Natural killer cell treated with Interleukin-12 subunit alpha and Interleukin-12 subunit beta and Interleukin-15 and Interleukin-18, amount 100 ng/mL, for 72 hours (primary cell): ENCODE data around the gene DQX1. TPM values are rescaled to one million over a fixed set of nuclear protein-coding genes. Genes with fewer than 3 reads are reported as not detected.

Experiments
- ATAC-seq, 2 donors: fragments of 150-1000 bp; cut with Tn5 transposase in 1 of 2; sonication (Bioruptor Pico), chemical (Tn5 transposase) in 1 of 2; 2 replicates each; pipeline ENCODE4 v1.10.0; 2021
- DNase-seq: peaks from one replicate; pipeline ENCODE4 v3.0.0; 2022; ENCODE audit warnings: low spot score
- H3K27ac Mint-ChIP-seq, 2 donors: 1 replicate in 1 of 2; 2 replicates in 1 of 2; pipeline ENCODE4 v1.8.0; 2022; ENCODE audit warnings: mixed read lengths in 2 of 2, mild to moderate bottlenecking in 1 of 2, moderate library complexity in 1 of 2
- H3K27me3 Mint-ChIP-seq, 2 donors: 1 replicate in 1 of 2; 2 replicates in 1 of 2; pipeline ENCODE4 v1.8.0; 2022; ENCODE audit warnings: mixed read lengths in 2 of 2
- H3K36me3 Mint-ChIP-seq: one replicate; pipeline ENCODE4 v1.8.0; 2022; ENCODE audit warnings: mixed read lengths
- H3K4me1 Mint-ChIP-seq, 2 donors: 1 replicate in 1 of 2; 2 replicates in 1 of 2; pipeline ENCODE4 v1.8.0; 2022; ENCODE audit warnings: low read depth in 2 of 2, mixed read lengths in 2 of 2, mild to moderate bottlenecking in 1 of 2
- H3K4me3 Mint-ChIP-seq: one replicate; pipeline ENCODE4 v1.8.0; 2022; ENCODE audit warnings: mixed read lengths
- H3K9me3 Mint-ChIP-seq: 2 replicates; pipeline ENCODE4 v1.8.0; 2022; ENCODE audit warnings: mixed read lengths
- total RNA-seq, 2 donors: library from RNA; stranded (reverse); gene quantifications; one replicate each; pipeline ENCODE4 v1.2.3, GENCODE V29; 2022

The DQX1 gene
- total RNA-seq, 2 donors from 2014 or later = 0.55 to 1.0 TPM

DNA sequence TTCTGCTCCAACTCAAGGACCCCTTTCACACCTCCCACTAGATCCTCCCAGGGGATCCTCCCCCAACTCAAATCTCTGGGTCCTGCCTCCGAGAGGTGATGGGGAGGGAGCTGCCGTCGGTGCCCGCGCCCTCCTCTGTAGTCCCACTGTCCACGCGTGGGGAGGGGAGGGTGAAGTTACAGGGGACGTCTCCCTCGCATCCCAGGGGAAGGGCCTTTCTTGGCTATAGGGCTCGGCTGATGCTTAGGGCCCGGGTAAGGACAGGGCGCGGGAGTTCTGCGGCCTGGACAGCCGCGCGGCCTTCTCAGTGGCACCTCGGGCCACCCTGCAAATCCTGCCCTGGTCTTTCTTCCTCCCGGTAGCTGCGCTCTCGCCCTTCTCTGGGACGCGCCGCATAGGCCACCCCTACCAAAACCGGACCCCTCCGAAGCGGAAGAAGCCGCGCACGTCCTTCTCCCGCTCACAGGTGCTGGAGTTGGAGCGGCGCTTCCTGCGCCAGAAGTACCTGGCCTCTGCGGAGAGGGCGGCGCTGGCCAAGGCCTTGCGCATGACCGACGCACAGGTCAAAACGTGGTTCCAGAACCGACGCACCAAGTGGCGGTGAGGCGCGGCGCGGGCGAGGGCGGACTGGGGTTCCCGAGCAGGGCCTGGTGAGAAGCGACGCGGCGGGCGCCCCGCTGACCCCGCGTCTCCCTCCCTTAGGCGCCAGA, 10.6 kb downstream of the DQX1 start:
- peak in 1 of 2 donors; percentile 35 for ATAC-seq
- peaks cover 42 to 65% of the 10 kb centered on the region in 2 donors for H3K27me3 Mint-ChIP-seq
- peak overlapping the region; percentile 60 for H3K4me3 Mint-ChIP-seq
- H3K4me1 Mint-ChIP-seq = peaks cover 7 to 15% of the 10 kb centered on the region in 2 donors
- no peak overlapping the region for H3K27ac Mint-ChIP-seq
- DNase-seq = no peak
- H3K9me3 Mint-ChIP-seq = no peaks in the 10 kb centered on the region
- no peaks in the 10 kb centered on the region for H3K36me3 Mint-ChIP-seq

DNA sequence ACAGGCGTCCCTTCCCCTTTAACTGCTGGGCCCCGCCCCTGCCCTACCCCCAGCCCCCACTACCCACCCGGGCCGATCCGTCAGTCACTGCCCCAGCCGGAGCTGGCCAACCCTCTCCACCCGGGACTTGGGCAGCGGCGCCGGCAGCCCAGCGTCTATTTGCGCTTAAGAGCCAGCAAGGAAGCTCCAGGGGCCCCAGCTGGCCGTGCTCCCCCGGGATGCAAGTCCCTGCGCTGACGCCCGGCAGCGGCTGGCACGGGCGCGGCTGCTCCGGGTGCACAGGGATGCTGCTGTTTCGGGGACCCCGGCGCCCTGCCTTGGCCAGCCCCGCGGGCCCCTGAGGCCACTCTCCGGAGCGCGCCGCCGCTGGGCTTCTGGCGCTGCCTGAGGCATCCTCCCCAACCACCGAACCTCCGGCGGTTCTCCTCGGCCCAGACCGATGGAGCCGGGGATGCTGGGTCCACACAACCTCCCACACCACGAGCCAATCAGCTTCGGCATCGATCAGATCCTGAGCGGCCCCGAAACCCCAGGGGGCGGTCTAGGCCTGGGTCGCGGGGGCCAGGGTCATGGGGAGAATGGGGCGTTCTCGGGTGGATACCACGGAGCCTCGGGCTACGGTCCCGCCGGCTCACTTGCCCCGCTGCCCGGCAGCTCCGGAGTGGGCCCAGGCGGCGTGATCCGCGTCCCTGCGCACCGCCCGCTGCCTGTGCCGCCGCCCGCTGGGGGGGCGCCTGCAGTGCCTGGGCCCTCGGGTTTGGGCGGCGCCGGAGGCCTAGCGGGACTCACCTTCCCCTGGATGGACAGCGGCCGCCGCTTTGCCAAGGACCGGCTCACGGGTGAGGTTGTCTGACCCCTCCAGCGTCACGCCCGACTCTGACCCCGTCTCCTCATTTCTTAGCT, 11.4 kb downstream of the DQX1 start, which contains the start of gene TLX2:
Gene TLX2 (plus strand): TSS at position 83 of the 903 bp plus-strand sequence. CDS start 357 bp downstream, at position 440.
- H3K36me3 Mint-ChIP-seq = no peaks in the 10 kb centered on the region
- no peak for ATAC-seq
- H3K4me3 Mint-ChIP-seq = peak within 1 kb of the TSS; percentile 60
- H3K27ac Mint-ChIP-seq = no peak within 1 kb of the TSS
- no peaks in the 10 kb centered on the region for H3K9me3 Mint-ChIP-seq
- peaks cover 7 to 16% of the 10 kb centered on the region in 2 donors for H3K4me1 Mint-ChIP-seq
- H3K27me3 Mint-ChIP-seq = peaks cover 39 to 65% of the 10 kb centered on the region in 2 donors
- no peak for DNase-seq

GRCh38 chr2:74513605-74514367, 12.2 kb downstream of the DQX1 start:
- no peak for DNase-seq
- no peak for ATAC-seq
- H3K27me3 Mint-ChIP-seq = peaks cover 37 to 61% of the 10 kb centered on the region in 2 donors
- no peaks in the 10 kb centered on the region for H3K9me3 Mint-ChIP-seq
- H3K36me3 Mint-ChIP-seq = no peaks in the 10 kb centered on the region
- H3K27ac Mint-ChIP-seq = no peak overlapping the region
- no peak overlapping the region for H3K4me3 Mint-ChIP-seq
- H3K4me1 Mint-ChIP-seq = peaks cover 7 to 17% of the 10 kb centered on the region in 2 donors

GRCh38 chr2:74512744-74513604, 13.1 kb downstream of the DQX1 start:
- H3K27me3 Mint-ChIP-seq = peaks cover 33 to 53% of the 10 kb centered on the region in 2 donors
- no peak overlapping the region for H3K4me3 Mint-ChIP-seq
- no peaks in the 10 kb centered on the region for H3K36me3 Mint-ChIP-seq
- no peak for ATAC-seq
- no peaks in the 10 kb centered on the region for H3K9me3 Mint-ChIP-seq
- no peak for DNase-seq
- peaks cover 16 to 25% of the 10 kb centered on the region in 2 donors for H3K4me1 Mint-ChIP-seq
- H3K27ac Mint-ChIP-seq = no peak overlapping the region

DNA sequence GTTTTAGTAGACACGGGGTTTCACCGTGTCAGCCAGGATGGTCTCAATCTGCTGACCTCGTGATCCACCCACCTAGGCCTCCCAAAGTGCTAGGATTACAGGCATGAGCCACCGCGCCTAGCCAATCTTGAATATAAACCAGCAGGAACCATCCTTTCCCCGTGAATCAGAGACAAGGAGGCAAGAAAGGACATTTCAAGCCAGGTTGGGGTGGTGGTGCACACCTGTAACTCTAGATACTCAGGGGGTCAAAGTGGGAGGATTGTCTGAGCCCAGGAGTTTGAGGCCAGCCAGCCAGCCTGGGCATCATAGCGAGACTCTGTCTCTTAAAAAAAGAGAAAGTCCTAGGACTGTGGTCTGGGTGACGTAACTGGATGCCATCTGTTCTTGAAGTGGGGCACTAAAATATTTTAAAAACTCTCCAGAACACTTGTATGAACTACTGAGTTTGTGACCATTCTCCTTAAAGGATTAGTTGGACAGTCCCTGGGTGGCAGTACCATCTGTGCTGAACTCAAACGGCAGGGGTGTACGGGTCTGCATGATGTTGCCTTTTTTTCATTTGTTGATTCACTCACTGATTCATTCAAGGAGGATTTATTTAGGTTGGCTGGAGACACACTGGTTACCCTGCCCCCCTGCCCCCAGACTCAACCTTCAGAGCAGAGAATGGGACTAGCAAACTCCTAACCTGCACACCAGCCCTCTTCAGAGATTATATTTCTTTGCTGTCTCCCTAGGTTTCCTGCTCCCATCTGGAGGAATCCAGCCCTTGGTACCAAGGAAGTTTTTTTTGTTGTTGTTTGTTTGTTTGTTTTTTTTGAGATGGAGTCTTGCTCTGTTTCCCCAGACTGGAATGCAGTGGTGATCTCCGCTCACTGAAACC, 14.7 kb downstream of the DQX1 start:
- no peak overlapping the region for H3K4me3 Mint-ChIP-seq

DNA sequence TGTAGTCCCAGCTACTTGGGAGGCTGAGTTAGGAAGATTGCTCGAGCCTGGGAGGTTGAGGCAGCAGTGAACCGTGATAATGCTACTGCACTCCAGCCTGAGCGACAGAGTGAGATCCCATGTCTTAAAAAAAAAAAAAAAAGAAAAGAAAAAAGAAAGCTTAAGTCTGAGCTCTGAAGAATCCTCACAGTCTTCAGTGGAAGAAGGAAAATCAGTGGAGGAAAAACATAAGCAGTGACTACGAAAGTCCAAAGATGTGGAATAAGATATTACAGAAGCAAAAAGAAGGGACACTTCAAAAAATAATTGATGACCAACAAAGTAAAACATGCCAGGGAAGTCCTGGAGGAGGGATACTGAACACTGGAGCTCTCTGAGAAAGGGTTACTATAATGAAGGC, 15.8 kb downstream of the DQX1 start:
- H3K36me3 Mint-ChIP-seq = peaks cover 4% of the 10 kb centered on the region
- DNase-seq (no peak), ATAC-seq (no peak)
- H3K4me1 Mint-ChIP-seq = peaks cover 32 to 37% of the 10 kb centered on the region in 2 donors
- peaks cover 18 to 33% of the 10 kb centered on the region in 2 donors for H3K27me3 Mint-ChIP-seq
- H3K4me3 Mint-ChIP-seq = peak overlapping the region; percentile 5
- H3K27ac Mint-ChIP-seq = no peak overlapping the region
- no peaks in the 10 kb centered on the region for H3K9me3 Mint-ChIP-seq

More for the DNA sequence above, 14.7 kb downstream of the DQX1 start:
- Mint-ChIP-seq H3K27ac (no peak overlapping the region), H3K4me1 (peaks cover 28 to 34% of the 10 kb centered on the region in 2 donors), H3K9me3 (no peaks in the 10 kb centered on the region), H3K27me3 (peaks cover 20 to 36% of the 10 kb centered on the region in 2 donors), H3K36me3 (peaks cover 4% of the 10 kb centered on the region)
- DNase-seq (no peak), ATAC-seq (no peak)

- Mint-ChIP-seq H3K4me1 (peaks cover 48 to 50% of the 10 kb centered on the region in 2 donors), H3K36me3 (peaks cover 12% of the 10 kb centered on the region), H3K9me3 (no peaks in the 10 kb centered on the region), H3K27me3 (peaks cover 15 to 29% of the 10 kb centered on the region in 2 donors), H3K27ac (peak overlapping the region; percentile 99), H3K4me3 (peak overlapping the region; percentile 96)
- ATAC-seq (no peak), DNase-seq (no peak)
Observed at GRCh38 chr2:74507926-74508520, 18.0 kb downstream of the DQX1 start.

- Mint-ChIP-seq H3K27ac (peak within 1 kb of the TSS; percentile 99), H3K27me3 (peaks cover 12 to 29% of the 10 kb centered on the region in 2 donors), H3K36me3 (peaks cover 12% of the 10 kb centered on the region), H3K4me1 (peaks cover 48 to 52% of the 10 kb centered on the region in 2 donors), H3K4me3 (peak within 1 kb of the TSS; percentile 96), H3K9me3 (no peaks in the 10 kb centered on the region)
- ATAC-seq = peak; percentile 93 to 95
- peak; percentile 97 for DNase-seq
Observed at GRCh38 chr2:74507145-74507925, 18.7 kb downstream of the DQX1 start, which contains the start of gene PCGF1. PCGF1 (minus strand) TSS chr2:74507695; CDS start chr2:74507668, 27 bp downstream.

DNA sequence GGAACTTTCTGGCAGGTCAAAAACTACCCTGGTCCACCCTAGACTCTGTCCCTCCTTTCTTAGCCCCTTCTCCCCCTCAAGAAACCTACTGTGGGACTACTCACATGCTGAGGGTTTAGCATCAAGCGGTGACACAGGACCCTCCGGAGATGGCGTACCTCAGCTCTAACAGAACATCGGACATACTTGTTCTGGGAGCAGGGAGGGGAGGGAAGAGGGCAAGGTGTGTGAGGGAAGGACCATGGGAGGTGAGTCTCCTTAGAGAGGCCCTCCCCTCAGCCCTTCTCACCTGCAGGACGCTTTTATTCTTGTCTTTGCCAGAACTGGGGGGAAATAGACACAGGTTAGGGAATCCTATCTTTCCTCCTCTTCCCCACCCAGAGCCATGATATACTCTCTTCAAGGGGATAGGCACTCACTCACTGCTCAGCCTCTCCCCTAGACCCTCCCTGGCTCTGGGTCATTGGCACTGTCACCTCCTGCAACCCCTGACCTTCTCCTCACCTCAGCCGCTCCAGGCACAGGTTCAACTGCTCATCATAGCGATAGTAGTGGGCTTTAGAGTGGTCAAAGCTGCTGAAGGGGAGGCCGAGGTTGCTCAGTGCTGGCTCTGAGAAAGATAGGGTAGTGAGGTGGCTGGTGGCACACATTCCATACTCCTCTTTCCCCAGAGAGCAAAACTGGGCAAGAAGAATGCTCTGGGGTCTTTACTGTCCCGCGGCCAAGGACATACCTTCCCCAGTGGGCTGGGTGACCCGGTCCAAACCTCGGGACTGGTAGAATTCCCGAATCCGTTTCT, 20.4 kb downstream of the DQX1 start:
- Mint-ChIP-seq H3K4me1 (peaks cover 59 to 62% of the 10 kb centered on the region in 2 donors), H3K27me3 (peaks cover 8 to 14% of the 10 kb centered on the region in 2 donors), H3K4me3 (peak overlapping the region; percentile 79), H3K36me3 (peaks cover 12% of the 10 kb centered on the region), H3K27ac (peak overlapping the region; percentile 93 to 99), H3K9me3 (no peaks in the 10 kb centered on the region)
- DNase-seq (peak; percentile 49), ATAC-seq (no peak)

GRCh38 chr2:74504591-74504990, 21.4 kb downstream of the DQX1 start:
- no peak for ATAC-seq
- H3K4me1 Mint-ChIP-seq = peaks cover 59% of the 10 kb centered on the region in 2 donors
- H3K27ac Mint-ChIP-seq = peak overlapping the region; percentile 64 to 93
- H3K4me3 Mint-ChIP-seq = peak overlapping the region; percentile 79
- H3K27me3 Mint-ChIP-seq = peaks cover 1 to 4% of the 10 kb centered on the region in 2 donors
- peaks cover 12% of the 10 kb centered on the region for H3K36me3 Mint-ChIP-seq
- peak; percentile 23 for DNase-seq
- H3K9me3 Mint-ChIP-seq = no peaks in the 10 kb centered on the region
